Measurements from ENCODE around the gene DNAH5.

DNAH5 gene

GRCh38 chr5:13700626-13701025 is 243.9 kb downstream of the DNAH5 start:
- no peak overlapping the region for H3K4me3 ChIP-seq (IDR thresholded peaks at IDR 0.05; ENCODE audit: insufficient read depth, low read depth, low read length)
- H3K4me1 ChIP-seq (ENCODE audit: low read depth, poor library complexity, severe bottlenecking) = no peaks in the 10 kb centered on the region
- H4K20me1 ChIP-seq (ENCODE audit: insufficient read depth) = no peaks in the 10 kb centered on the region
- H3K36me3 ChIP-seq (ENCODE audit: insufficient read depth) = no peaks in the 10 kb centered on the region
- H3K27ac ChIP-seq = no peak overlapping the region
- no peak for TF ChIP-seq CTCF (conservative IDR thresholded peaks at IDR 0.05; ENCODE audit: low read depth, low read length)
- H3K9ac ChIP-seq = no peak overlapping the region
- H3K79me2 ChIP-seq (ENCODE audit: insufficient read depth, low read depth) = no peaks in the 10 kb centered on the region
- H2AFZ ChIP-seq (ENCODE audit: low read depth) = no peak overlapping the region
- no peak overlapping the region for H3K4me2 ChIP-seq
- H3K27me3 ChIP-seq (ENCODE audit: insufficient read depth, low read depth) = no peaks in the 10 kb centered on the region

GRCh38 chr5:13698885-13699284 is 245.6 kb downstream of the DNAH5 start:
- H4K20me1 ChIP-seq (ENCODE audit: insufficient read depth) = no peaks in the 10 kb centered on the region
- no peak overlapping the region for H2AFZ ChIP-seq (ENCODE audit: low read depth)
- H3K4me1 ChIP-seq (ENCODE audit: low read depth, poor library complexity, severe bottlenecking) = no peaks in the 10 kb centered on the region
- no peak overlapping the region for H3K27ac ChIP-seq
- no peaks in the 10 kb centered on the region for H3K27me3 ChIP-seq (ENCODE audit: insufficient read depth, low read depth)
- H3K4me2 ChIP-seq = no peak overlapping the region
- no peaks in the 10 kb centered on the region for H3K79me2 ChIP-seq (ENCODE audit: insufficient read depth, low read depth)
- no peak overlapping the region for H3K4me3 ChIP-seq (IDR thresholded peaks at IDR 0.05; ENCODE audit: insufficient read depth, low read depth, low read length)
- H3K36me3 ChIP-seq (ENCODE audit: insufficient read depth) = no peaks in the 10 kb centered on the region
- H3K9ac ChIP-seq = no peak overlapping the region
- TF ChIP-seq CTCF (conservative IDR thresholded peaks at IDR 0.05; ENCODE audit: low read depth, low read length) = no peak

- no peaks in the 10 kb centered on the region for H3K27me3 ChIP-seq (ENCODE audit: insufficient read depth, low read depth)
- H3K4me3 ChIP-seq (IDR thresholded peaks at IDR 0.05; ENCODE audit: insufficient read depth, low read depth, low read length) = no peak overlapping the region
- no peaks in the 10 kb centered on the region for H3K79me2 ChIP-seq (ENCODE audit: insufficient read depth, low read depth)
- no peaks in the 10 kb centered on the region for H3K4me1 ChIP-seq (ENCODE audit: low read depth, poor library complexity, severe bottlenecking)
- no peak overlapping the region for H3K27ac ChIP-seq
- H2AFZ ChIP-seq (ENCODE audit: low read depth) = no peak overlapping the region
- no peaks in the 10 kb centered on the region for H4K20me1 ChIP-seq (ENCODE audit: insufficient read depth)
- no peak for TF ChIP-seq CTCF (conservative IDR thresholded peaks at IDR 0.05; ENCODE audit: low read depth, low read length)
- H3K9ac ChIP-seq = no peak overlapping the region
- H3K36me3 ChIP-seq (ENCODE audit: insufficient read depth) = no peaks in the 10 kb centered on the region
- H3K4me2 ChIP-seq = no peak overlapping the region
Observed at GRCh38 chr5:13695076-13695712, 249.3 kb downstream of the DNAH5 start.

- no peaks in the 10 kb centered on the region for H3K4me1 ChIP-seq (ENCODE audit: low read depth, poor library complexity, severe bottlenecking)
- no peak for TF ChIP-seq CTCF (conservative IDR thresholded peaks at IDR 0.05; ENCODE audit: low read depth, low read length)
- H3K4me3 ChIP-seq (IDR thresholded peaks at IDR 0.05; ENCODE audit: insufficient read depth, low read depth, low read length) = no peak overlapping the region
- H3K27me3 ChIP-seq (ENCODE audit: insufficient read depth, low read depth) = no peaks in the 10 kb centered on the region
- H3K27ac ChIP-seq = no peak overlapping the region
- H3K9ac ChIP-seq = no peak overlapping the region
- no peak overlapping the region for H2AFZ ChIP-seq (ENCODE audit: low read depth)
- no peaks in the 10 kb centered on the region for H3K79me2 ChIP-seq (ENCODE audit: insufficient read depth, low read depth)
- no peak overlapping the region for H3K4me2 ChIP-seq
- H4K20me1 ChIP-seq (ENCODE audit: insufficient read depth) = no peaks in the 10 kb centered on the region
- H3K36me3 ChIP-seq (ENCODE audit: insufficient read depth) = no peaks in the 10 kb centered on the region
Observed at GRCh38 chr5:13692172-13692571, 252.3 kb downstream of the DNAH5 start.
